HuH-7 (cell line): ENCODE measurements around the gene EFCAB6.

Source experiments
- DNase-seq: peaks from one replicate; pipeline ENCODE4 v3.0.0; 2011; ENCODE audit warnings: low spot score

The EFCAB6 gene

DNA sequence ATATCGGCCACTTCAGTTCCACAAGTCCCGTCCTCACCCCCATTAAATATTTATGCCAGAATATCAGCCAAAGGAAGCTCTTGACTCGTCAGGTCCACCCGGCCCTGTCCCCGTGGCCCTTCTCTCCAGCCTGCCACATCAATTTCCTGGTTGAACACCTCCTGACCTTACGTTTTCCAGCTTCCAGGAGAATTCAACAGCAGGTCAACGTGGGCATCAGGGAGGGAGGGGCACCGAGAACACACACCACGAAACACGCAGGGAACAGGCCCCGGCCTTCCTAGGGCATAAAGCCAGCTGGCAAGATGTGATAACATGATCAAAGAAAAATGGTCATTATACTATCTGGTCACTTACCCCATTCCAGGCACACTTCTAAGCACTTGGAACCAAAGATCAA, 34.9 kb upstream of the EFCAB6 start:
- no peak for DNase-seq

- no peak for DNase-seq
Observed at GRCh38 chr22:43845981-43846380, 33.9 kb upstream of the EFCAB6 start.

GRCh38 chr22:43844560-43845545, 32.7 kb upstream of the EFCAB6 start:
- no peak for DNase-seq

GRCh38 chr22:43843783-43844530, 31.9 kb upstream of the EFCAB6 start:
- no peak for DNase-seq

- DNase-seq: no peak
Observed at GRCh38 chr22:43841742-43842141, 29.6 kb upstream of the EFCAB6 start.

- no peak for DNase-seq
Observed at GRCh38 chr22:43840851-43841250, 28.7 kb upstream of the EFCAB6 start.

- no peak for DNase-seq
Observed at GRCh38 chr22:43840431-43840830, 28.3 kb upstream of the EFCAB6 start.

- no peak for DNase-seq
Observed at GRCh38 chr22:43839781-43840180, 27.7 kb upstream of the EFCAB6 start.

GRCh38 chr22:43838571-43839307, 26.6 kb upstream of the EFCAB6 start:
- no peak for DNase-seq

DNA sequence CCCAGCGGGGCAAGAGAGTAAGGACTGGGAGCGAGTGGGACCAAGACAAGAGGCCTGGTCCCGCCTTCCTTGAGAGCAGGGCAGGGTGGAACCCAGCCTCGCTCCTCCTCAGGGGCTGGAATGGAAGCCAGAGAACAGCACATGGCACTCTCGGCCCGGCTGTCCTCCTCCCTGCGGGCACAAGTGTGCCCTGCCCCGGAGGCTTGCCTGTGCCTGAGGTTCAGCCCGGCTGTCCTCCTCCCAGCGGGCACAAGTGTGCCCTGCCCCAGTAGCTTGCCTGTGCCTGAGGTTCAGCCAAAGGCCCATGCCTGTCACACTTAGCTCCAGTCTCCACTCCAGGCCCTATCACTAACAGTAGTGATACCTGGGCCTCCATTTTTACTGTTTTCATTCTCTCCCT, 26.1 kb upstream of the EFCAB6 start:
- no peak for DNase-seq

- no peak for DNase-seq
Observed at GRCh38 chr22:43837666-43838065, 25.6 kb upstream of the EFCAB6 start.

DNA sequence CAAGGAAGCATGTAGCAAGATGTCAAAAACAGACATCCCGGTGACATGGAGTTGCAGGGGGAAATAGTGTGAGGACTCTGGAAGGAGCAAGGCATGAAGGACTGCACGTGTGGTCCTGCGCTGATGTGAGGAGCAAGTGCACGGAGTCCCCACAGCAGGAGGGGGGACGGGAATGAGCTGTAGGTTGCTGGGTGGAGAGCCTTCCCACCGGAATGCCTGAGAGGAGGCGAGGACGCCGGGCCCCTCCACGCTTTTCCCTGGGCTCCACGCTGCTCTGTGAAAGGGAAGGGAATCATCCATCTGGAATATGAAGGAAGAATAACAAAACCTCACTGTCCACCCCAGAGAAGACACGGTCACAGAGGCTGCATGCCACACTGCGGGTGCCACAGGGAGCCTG, 23.6 kb upstream of the EFCAB6 start:
- no peak for DNase-seq

DNA sequence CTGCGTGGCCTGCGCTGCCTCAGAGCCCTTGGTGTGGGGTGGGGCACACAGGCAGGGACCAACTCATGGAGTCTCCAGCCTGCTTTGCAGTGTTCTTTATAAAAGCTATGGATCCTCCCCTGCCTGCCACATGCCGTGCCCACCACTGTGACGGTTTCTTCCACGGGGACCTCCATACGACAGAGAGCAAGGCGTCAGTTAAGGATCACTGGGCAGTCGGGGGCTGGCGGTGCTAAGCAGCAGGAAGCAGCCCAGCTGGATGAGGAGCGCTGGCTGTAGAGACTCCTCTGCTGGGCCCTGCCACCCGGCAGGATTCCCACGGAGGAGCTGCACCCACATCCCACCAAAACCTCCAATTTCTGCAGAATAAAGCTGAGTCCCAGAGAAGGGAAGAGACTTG, 23.1 kb upstream of the EFCAB6 start:
- DNase-seq: no peak

- DNase-seq: no peak
Observed at GRCh38 chr22:43833286-43834240, 21.5 kb upstream of the EFCAB6 start.

DNA sequence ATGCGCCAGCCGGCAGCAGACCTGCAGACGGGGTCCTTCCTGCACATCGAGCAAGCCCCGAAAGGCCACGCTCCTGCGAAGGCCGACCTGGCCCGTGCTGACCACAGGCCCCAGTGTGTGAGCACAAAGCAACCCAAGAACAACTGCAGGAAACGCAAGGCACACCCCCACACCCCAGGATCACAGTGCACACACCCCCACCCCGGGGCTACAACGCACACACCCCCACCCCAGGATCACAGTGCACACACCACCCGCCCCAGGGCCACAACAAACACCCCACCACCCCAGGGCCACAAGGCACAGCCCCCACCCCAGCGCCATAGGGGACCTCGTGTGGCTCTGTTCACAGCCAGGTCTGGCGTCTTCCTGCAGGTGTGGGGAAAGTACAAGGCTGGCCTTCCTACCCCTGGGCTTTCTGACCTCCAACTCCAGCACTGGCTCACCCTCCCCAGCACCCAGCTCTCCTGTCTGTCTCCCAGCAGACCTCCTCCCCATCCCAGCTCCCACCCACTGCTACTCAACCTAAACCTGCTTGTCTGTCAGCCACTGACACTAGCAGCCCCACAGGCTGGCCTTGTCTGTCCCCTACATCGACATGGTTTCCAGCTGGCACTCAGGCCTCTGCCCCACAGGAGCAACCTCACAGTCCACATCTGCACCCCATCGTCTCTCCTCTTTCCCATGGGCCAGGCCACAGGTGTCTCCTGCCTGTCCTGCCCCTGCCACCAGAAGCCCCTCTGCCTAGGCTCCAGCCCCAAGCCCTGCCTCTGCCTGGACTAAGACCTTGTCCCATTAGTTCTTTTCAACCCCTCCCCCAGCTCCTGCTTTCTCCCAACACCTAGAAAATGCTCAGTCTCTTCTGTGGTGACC, 20.5 kb upstream of the EFCAB6 start:
- no peak for DNase-seq

GRCh38 chr22:43831561-43832392, 19.7 kb upstream of the EFCAB6 start:
- no peak for DNase-seq

GRCh38 chr22:43830931-43831560, 18.9 kb upstream of the EFCAB6 start:
- no peak for DNase-seq

DNA sequence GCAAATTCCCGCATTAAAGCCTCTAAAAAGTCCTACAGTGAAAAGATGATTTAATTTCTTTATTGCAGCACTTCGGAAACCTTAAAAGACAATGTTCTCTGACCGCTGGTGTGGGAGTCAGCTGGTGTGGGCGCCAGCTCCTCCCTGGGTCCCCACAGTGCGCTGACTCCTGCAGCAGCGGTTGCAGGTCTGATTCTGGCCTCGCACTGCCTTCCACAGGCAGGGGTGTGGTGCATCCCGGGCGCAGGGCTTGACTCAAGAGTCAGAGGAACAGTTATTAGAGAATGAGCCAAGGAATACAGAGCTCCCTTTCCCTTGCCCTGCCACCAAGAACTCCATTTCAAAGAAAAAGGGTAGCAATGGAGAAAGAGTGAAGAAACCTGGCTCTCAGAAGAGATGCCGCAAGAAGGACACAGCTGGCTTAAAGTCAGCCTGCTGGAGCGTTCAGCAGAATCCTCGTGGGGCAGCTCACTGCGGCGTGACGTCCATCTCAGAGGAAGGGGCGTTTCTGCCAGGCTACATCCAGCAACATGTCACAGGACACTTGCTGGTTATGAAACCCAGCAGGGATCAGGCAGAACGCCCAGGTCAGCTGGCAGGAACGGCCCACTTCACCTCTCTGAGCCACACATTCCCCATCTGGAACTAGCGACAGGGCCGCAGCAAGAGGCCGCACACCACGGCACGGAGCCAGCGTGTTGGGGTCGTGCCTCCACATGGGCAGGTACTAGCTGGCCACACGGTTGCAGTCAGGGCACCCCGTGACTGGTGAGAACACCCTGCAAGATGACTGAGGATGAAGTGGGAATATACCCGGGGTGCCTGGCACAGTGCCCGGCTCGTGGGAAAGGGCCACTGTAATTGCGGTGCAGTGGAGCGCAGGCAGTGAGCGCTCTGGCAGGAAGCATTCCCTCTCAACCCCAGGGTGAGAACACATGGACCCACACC, 18.1 kb upstream of the EFCAB6 start:
- DNase-seq: no peak
